ENCODE measurements around the gene PDE4D.
"Not testable (repeated sequence)": the region's sequence is repeated elsewhere in the genome, so short reads cannot be mapped to it uniquely, and the experiment has no call there.

The PDE4D gene

GRCh38 chr5:59458966-59459729, 434.4 kb downstream of the PDE4D start:
- no peak for DNase-seq

- no peak for DNase-seq
Measured at GRCh38 chr5:59458321-59458720, 435.2 kb downstream of the PDE4D start.

DNA sequence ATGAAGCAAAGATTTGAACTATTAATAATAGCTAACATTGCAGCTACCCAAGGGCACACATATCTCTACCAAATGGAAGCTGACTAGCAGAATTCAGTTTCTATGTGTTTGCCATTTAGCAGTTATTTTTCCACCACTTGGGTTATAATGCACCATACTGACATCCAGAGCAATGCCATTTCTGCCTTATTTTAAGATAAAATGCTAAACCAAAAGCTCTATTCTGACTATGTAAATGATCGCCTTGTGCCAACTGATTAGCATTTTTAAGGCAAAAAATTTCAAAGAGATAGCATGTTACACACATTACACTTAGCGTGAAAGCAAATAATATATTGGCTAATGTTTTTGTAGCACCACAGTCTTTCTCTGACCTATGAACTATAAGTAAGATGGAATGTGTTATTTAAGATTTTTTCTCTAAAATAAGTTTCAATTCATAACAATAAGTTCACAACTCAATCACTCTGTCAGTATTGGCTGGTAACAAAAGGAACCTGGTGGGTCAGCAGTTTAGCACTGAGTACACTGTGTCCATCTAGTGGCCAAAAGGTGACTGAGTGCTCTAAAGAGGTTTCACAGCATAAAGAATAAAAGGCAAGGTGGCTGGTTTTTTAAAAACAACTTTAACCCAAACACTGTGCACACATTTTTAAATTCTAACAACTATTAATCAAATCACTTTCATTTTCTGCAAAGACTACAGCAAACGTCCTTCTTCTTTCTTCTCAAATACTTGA, 443.5 kb downstream of the PDE4D start:
- no peak for DNase-seq

DNA sequence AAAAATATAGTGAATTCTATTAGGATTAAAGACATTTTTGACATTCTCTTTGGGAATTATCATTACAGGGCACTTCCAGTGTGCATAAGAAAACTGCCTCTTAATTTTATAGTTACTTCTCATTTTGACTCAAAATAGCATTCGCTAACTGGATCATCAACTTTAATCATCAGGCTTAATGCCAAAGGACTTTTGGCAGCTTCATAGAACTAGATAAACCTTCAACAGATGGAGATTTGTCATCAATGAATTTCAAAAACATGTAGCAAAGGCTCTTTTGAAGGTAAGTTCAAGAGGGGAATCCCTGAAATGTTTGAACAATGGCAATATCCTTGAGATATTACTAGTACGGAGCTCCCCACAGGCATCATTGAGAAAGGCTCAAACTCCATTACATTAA, 447.2 kb downstream of the PDE4D start:
- no peak for DNase-seq

DNA sequence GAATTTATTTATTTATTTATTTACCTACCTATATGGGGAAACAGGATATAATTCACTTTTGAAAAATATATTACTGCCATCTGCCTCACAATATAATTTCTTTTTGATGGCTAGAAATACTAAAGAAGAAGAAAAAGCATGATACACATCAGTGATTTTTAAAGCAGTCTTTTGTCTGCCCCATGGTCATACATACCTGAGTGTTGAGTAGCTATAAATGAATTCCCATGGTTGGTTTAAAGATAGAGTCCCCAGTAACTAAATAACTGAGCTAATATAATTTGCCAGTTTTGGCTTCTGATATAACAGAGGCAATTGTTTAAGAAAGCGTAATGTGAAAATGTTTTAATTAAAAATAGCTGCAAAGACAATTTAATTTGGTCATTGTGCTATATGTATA, 447.8 kb downstream of the PDE4D start:
- no peak for DNase-seq

GRCh38 chr5:59439303-59439702, 454.2 kb downstream of the PDE4D start:
- no peak for DNase-seq

DNA sequence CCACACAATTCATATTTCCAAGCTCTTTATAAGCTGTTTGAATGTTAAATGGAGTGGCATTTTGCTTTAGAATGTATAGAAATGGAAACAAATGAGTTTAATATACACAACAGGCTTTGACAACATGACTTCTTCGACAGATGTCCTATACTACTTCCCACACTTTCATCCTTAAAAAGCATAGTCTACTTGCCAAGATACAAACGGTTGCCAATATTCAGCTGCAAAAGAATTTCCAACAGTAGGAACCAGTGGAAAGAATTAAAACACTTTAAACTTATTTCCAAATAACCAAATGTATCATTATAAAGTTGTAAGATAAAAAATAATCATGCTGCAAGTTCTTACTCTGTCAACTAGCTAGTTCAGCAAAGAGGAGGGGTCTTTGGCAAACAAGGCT, 456.4 kb downstream of the PDE4D start:
- no peak for DNase-seq

- no peak for DNase-seq
Measured at GRCh38 chr5:59436364-59437148, 457.0 kb downstream of the PDE4D start.

- DNase-seq = no peak
Measured at GRCh38 chr5:59433174-59433573, 460.4 kb downstream of the PDE4D start.

- no peak for DNase-seq
Measured at GRCh38 chr5:59430066-59430685, 463.4 kb downstream of the PDE4D start.

GRCh38 chr5:59428391-59428790, 465.1 kb downstream of the PDE4D start:
- no peak for DNase-seq

- no peak for DNase-seq
Measured at GRCh38 chr5:59424515-59424914, 469.0 kb downstream of the PDE4D start.

GRCh38 chr5:59423021-59423420, 470.5 kb downstream of the PDE4D start:
- DNase-seq = no peak

GRCh38 chr5:59421986-59422941, 471.3 kb downstream of the PDE4D start:
- no peak for DNase-seq

DNA sequence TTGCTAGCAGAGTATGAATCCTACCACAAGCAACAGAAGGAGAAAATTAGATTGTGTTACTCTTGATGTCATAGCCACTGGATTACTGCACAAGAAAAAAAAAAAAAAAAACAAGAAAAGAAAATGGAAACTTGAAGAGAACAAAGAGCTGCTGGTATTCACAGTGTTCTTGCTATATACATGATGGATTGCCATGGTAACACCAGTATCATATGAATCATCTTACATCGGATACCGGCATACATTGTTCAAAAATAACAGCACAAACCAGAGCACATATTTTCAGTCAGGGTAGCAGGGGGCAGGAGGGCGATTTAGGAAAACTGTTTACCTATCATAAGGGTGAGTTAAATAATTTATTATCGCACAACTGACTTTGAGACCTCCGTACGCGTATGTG, 472.9 kb downstream of the PDE4D start:
- DNase-seq = no peak

DNA sequence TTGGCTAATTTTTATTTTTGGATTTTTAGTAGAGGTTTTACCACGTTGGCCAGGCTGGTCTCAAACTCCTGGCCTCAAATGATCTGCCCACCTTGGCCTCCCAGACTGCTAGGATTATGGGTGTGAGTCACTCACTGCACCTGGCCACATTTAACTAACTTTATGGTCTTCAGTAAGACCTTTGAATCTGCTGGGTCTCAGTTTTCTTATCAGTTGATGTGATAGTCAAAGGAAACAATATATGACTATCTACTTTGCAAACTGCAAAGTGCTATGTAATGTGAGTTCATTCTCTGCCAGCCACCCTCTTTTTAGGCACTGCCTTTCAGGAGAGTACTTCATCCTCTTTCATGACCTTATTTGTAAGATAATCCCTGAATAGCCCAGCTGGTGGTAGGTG, 474.7 kb downstream of the PDE4D start:
- no peak for DNase-seq

DNA sequence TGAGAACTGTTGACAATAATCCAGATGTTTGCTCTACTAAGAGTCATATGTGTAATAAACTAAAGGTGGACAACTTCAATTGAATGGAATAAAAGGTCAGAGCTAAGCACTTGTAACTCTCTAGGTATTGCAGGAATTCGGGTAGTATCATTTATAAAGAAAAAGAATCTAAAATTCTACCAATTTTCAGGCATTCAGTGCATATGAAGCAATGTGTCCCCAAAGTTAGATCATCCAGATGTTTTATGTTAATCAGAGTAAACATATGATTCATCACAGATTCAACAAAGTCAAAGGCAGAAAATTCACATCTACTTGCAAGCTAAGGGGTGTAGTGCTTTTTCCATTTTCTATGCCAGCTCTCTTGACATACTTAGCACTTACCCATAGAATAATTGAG, 477.1 kb downstream of the PDE4D start:
- DNase-seq = no peak

GRCh38 chr5:59416026-59416425, 477.5 kb downstream of the PDE4D start:
- DNase-seq = no peak

GRCh38 chr5:59412428-59412827, 481.1 kb downstream of the PDE4D start:
- DNase-seq = no peak

GRCh38 chr5:59408997-59409396, 484.5 kb downstream of the PDE4D start:
- DNase-seq = not testable (repeated sequence)

- DNase-seq = no peak
Measured at GRCh38 chr5:59407967-59408366, 485.6 kb downstream of the PDE4D start.

DNA sequence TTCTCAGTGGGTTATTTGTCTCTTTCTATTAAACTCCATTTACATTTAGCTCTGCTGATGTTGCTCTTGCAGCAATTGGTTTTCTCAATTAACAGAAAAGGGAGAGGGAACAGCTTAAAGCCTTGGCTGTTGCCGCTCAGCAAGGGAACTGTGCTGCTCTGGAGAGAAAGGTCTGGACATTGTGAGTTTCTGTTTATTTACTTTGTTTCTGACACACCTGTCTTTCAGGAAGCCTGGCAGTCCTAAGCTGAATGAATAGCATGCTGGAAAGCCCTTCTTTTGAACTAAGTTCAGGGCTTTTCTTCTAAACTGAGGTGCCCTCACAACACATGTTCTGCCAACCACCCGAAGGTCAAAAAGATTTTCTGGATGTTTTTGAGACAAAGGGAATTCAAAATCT, 491.9 kb downstream of the PDE4D start:
- DNase-seq = no peak
